Activated naive CD4-positive, alpha-beta T cell treated with anti-CD3 and anti-CD28 coated beads for 36 hours (primary cell): ENCODE data around the gene LAYN. TPM values are rescaled to one million over a fixed set of nuclear protein-coding genes. Genes with fewer than 3 reads are reported as not detected.

Experiments
- CTCF ChIA-PET: fragments of 350-600 bp; sonication (Branson Sonifier 250); formaldehyde crosslinking; loops from one replicate; lab custom pipeline; 2021; ENCODE audit warnings: antibody characterized with exemption; lab: Charles Lee
- DNase-seq: peaks from one replicate; pipeline ENCODE4 v3.0.0-alpha.2; 2020
- H3K27ac Mint-ChIP-seq: one replicate; pipeline ENCODE4 v1.8.0; 2021; ENCODE audit warnings: mild to moderate bottlenecking, mixed read lengths
- H3K27me3 Mint-ChIP-seq: one replicate; pipeline ENCODE4 v1.8.0; 2021; ENCODE audit warnings: low read depth, mixed read lengths
- H3K36me3 Mint-ChIP-seq: one replicate; pipeline ENCODE4 v1.8.0; 2021; ENCODE audit warnings: low read depth, mixed read lengths
- H3K4me1 Mint-ChIP-seq: one replicate; pipeline ENCODE4 v1.8.0; 2021; ENCODE audit warnings: low read depth, mixed read lengths
- H3K4me3 Mint-ChIP-seq: one replicate; pipeline ENCODE4 v1.8.0; 2021; ENCODE audit warnings: mild to moderate bottlenecking, moderate library complexity, mixed read lengths
- H3K9me3 Mint-ChIP-seq: one replicate; pipeline ENCODE4 v1.8.0; 2021; ENCODE audit warnings: mixed read lengths
- intact Hi-C: fragments of 100-400 bp; cut with micrococcal nuclease; formaldehyde crosslinking; loops from one replicate; pipeline ENCODE4 v1.15.1; 2023
- total RNA-seq, 2 experiments: library from RNA; stranded (reverse); gene quantifications; one replicate each; pipeline ENCODE4 v1.2.3, GENCODE V29; 2021

LAYN gene
- total RNA-seq, 2 experiments from 2014 or later: 3.5 to 4.1 TPM

DNA sequence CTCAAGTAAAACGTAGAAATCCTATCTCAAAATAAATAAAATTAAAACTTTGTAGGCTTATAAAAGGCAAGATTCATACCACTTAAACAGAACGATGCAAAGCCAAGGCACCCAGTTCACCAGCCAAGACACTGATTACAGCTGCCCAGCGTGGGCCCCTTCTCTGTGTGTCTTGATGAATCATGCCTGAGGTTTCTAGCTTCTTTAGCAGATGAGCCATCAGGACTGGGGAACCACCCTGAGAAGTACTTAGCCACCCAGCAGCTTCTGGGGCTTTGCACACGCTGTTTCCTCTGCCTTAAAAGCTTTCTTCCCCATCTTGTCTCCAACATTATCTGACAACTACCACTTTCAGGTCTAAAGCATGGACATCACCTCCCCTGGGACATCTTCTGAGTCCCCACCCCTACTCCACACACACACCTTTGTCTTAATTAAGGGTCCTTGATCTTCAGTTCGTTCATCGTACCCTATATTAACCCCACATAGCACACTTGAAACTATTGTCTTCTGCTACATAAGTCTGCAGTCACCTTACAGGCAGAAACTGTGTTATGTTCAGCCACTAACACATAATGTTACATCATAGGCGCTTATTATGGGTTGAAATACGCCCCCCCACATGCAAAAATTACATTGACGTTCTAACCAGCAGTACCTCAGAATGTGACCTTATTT is 8.7 kb upstream of the LAYN start:
- Mint-ChIP-seq H3K27ac (peak overlapping the region; percentile 82), H3K4me3 (no peak overlapping the region), H3K4me1 (peaks cover 47% of the 10 kb centered on the region), H3K9me3 (no peaks in the 10 kb centered on the region), H3K27me3 (peaks cover 16% of the 10 kb centered on the region), H3K36me3 (no peaks in the 10 kb centered on the region)
- intact Hi-C loops: loop anchor here (1.0 to 5.0 kb wide), 6 partner anchors 7 to 1183 kb away; partner anchors contain the start of gene PPP2R1B
- peak; percentile 88 for DNase-seq
- CTCF ChIA-PET: interaction anchor here (1.8 kb wide), 1 partner anchor 19 kb away, joined by 7 read pairs; the partner anchor contains the start of gene BTG4

DNA sequence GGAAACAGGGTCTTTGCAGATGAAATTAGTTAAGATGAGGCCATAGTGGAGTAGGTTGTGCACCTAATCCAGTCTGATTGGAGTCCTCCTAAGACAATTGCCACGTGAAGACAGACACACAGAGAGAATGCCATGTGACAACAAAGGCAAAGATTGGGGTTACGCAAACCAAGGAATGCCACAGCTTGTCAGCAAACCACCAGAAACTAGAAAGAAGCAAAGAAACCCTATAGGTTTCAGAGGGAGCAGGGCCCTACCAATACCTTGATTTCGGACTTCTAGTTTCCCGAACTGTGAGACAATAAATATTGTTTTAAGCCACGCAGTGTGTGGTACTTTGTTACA is 8.2 kb upstream of the LAYN start:
- intact Hi-C loops: loop anchor here (5.0 kb wide), 1 partner anchor 700 kb away; no protein-coding TSS in a partner anchor
- no peaks in the 10 kb centered on the region for H3K9me3 Mint-ChIP-seq
- CTCF ChIA-PET: interaction anchor here (1.8 kb wide), 1 partner anchor 20 kb away, joined by 7 read pairs; the partner anchor contains the start of gene BTG4
- no peak for DNase-seq
- peaks cover 43% of the 10 kb centered on the region for H3K4me1 Mint-ChIP-seq
- no peaks in the 10 kb centered on the region for H3K36me3 Mint-ChIP-seq
- no peak overlapping the region for H3K4me3 Mint-ChIP-seq
- peak overlapping the region; percentile 82 for H3K27ac Mint-ChIP-seq
- H3K27me3 Mint-ChIP-seq: peaks cover 16% of the 10 kb centered on the region

DNA sequence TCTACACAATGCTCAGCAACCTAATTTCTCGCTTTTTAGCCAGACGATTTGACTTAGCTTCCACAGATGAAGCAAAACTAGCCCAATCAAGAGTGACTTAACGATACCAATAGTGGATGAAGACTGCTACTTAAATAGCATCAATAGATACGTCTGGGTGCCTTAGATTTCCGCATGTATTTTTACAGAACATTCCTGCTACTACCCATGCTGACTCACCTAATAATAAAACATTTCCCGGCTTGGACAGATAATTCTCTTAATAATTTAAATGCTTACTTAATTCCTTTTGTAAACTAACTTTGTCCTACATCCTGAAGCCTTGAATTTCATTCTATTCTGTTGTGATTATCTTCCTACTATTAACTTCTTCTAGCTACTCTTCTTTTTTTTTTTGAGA is 5.2 kb upstream of the LAYN start:
- H3K27me3 Mint-ChIP-seq: peaks cover 27% of the 10 kb centered on the region

DNA sequence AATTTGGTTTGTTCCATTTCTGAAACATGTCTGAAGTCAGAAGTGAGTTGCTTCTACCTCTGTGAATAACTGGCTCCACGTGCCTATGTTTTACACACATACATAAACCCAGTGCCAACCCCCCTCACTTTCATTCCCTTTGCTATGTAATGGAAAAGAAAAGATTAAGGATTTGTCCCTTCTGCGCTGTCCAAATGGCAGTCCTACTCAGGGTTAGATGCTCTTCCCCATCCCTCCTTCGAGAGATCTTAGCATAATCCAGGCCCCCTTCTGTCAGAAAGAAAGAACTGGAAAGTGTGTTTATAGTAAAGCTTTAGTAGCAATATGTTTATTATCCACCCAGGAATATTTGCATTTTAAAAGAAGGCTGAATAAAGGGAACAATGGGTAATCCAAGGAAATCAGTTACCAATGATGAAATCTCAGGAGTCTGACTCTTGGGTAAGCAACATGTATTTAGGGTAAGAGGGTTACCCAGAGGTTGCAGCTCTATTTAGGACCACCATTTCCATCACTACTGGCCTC is 3.1 kb upstream of the LAYN start:
- H3K9me3 Mint-ChIP-seq: no peaks in the 10 kb centered on the region
- intact Hi-C loops: no loop called here
- H3K27me3 Mint-ChIP-seq: peaks cover 39% of the 10 kb centered on the region
- H3K4me1 Mint-ChIP-seq: peaks cover 22% of the 10 kb centered on the region
- no peaks in the 10 kb centered on the region for H3K36me3 Mint-ChIP-seq
- no peak overlapping the region for H3K27ac Mint-ChIP-seq
- DNase-seq: no peak
- CTCF ChIA-PET: no interaction called here
- no peak overlapping the region for H3K4me3 Mint-ChIP-seq

More for the DNA sequence above, 5.2 kb upstream of the LAYN start:
- Mint-ChIP-seq H3K4me3 (no peak overlapping the region), H3K27ac (no peak overlapping the region), H3K4me1 (peaks cover 26% of the 10 kb centered on the region), H3K9me3 (no peaks in the 10 kb centered on the region), H3K36me3 (no peaks in the 10 kb centered on the region)
- DNase-seq: no peak
- CTCF ChIA-PET: interaction anchor here (0.6 to 1.2 kb wide), 5 partner anchors 11 to 232 kb away, joined by 3 to 4 read pairs (median 3); no protein-coding TSS in a partner anchor
- intact Hi-C loops: no loop called here

DNA sequence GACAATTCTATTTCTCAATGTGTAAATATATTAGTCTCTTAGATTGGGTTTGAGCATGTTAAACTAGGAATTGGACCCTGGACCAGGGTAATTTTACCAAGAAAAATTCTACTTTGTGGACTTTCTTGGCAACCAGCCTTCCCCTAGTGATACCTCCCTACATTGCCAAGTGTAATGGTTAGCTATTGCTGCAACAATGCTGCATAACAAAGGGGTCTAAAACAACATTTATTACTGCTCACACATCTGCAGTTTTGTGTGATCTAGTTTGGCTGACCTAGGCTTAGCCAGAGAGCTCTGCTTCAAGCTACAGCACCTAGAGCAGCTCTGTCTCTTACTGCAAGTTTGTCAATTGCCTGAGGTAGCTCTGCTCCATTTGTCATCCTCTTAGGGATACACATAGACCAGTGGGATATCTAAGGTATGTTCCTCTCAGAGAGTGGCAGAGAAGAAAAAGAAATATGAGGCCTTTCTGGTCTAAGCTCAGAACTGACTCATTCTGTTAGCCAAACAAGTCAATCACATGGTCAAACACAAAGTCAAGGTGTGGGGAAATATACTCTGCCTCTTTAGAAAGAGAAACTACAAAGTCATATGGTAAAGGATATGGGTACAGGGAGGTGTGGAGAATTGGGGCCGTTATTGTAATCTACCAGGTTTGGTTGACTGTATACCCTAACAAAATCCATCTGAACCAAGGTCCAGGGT is 2.0 kb upstream of the LAYN start:
- CTCF ChIA-PET: interaction anchor here (1.3 kb wide), 1 partner anchor 8 kb away, joined by 4 read pairs; no protein-coding TSS in a partner anchor
- Mint-ChIP-seq H3K4me1 (peaks cover 22% of the 10 kb centered on the region), H3K27me3 (peaks cover 46% of the 10 kb centered on the region), H3K36me3 (no peaks in the 10 kb centered on the region), H3K9me3 (no peaks in the 10 kb centered on the region), H3K4me3 (no peak overlapping the region), H3K27ac (peak overlapping the region; percentile 25)
- intact Hi-C loops: loop anchor here (1.0 kb wide), 1 partner anchor 7 kb away; no protein-coding TSS in a partner anchor
- no peak for DNase-seq

DNA sequence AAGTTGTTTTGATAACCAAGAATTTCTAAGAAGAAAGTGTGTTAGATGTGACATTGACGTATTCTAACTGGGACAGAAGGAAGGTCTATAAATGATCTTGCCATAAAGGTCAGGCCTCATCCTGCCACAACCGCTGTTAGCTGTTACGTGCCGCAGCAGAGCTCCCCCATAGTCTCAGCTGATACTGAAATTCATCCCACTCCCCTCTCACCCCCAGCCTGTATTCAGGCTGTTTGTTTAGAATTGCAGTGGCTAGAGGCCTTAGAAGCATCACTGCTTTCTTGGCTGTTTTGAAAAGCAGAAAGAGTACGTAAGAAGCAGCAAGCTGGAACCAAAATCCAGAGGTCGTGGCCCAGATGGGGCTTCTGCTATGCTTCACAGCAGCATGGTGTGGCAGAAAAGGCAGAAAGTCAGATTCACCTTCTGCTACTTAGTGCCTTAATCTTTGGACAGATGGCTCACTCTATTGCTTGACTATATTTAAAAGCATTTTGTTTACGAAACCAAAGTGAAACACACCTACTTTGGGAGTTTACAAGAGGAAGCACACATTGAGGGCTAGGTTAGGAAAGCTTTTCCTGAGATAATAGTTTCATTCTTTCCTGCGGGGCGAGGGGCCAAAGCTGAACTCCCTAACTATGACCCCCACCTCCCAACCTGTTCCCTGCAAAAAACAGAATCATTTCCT is 950 bp upstream of the LAYN start:
- Mint-ChIP-seq H3K4me1 (peaks cover 22% of the 10 kb centered on the region), H3K27me3 (peaks cover 50% of the 10 kb centered on the region), H3K9me3 (no peaks in the 10 kb centered on the region), H3K4me3 (peak overlapping the region; percentile 49), H3K36me3 (no peaks in the 10 kb centered on the region), H3K27ac (peak overlapping the region; percentile 61)
- CTCF ChIA-PET: interaction anchor here (1.2 to 1.3 kb wide), 2 partner anchors 9 to 85 kb away, joined by 3 to 4 read pairs; no protein-coding TSS in a partner anchor
- intact Hi-C loops: loop anchor here (1.0 to 2.0 kb wide), 3 partner anchors 8 to 25 kb away; partner anchors contain the start of gene HOATZ
- peak; percentile 36 for DNase-seq

DNA sequence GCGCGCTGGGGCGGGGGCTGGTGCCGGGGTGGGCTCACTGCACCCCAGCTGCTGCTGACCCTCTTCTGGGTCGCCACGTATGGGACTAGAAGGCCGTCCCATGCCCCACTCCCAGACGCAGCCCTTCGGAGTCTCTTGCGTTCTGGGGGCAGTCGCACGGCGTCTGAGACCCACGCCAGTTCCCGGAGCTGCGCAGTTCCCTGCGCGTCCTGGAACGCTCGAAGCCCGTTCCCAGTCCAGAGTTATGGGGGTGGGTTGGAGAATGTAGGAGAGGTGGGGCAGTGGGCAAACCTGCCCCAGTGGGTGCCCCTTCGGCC is 375 bp downstream of the LAYN start:
- H3K27me3 Mint-ChIP-seq: peaks cover 43% of the 10 kb centered on the region
- DNase-seq: no peak

DNA sequence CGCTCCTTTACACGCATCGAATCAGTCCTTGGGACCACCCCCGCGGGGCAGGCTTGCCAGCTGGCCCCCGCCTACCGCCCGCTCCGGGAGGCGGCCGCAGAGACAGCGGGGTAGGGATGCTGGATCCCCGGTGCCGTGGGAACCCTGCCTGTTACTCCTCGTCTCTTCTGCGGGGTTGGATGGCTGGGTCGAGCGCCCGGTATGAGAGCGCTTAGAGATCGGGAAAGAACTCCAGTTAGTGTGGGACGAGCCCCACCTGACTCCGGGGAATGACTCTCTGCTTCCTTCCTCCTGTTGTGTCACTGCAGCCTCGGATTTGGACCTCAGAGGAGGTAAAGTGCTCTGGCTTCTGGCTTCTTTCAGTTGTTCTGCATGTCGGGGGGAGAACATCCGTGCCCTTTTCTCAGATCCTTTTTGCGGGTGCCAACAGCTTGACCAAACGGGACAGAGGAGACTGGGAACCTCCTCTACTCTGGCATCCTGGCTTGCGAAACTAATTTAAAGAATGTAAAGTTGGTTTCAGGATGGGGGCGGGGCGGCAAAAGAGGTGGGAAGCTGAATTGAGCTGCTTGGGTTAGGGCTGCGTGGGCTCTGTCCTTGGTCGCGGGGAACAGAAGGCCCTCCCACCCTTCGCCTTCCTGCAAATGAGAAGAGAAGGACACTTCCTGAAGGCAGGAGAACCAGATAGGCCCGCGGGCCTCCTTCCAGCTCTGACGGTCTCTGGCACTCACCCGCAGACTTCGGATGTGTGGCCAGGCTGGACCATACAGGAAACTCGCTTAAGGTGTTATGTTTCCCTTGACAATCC is 938 bp downstream of the LAYN start:
- H3K27me3 Mint-ChIP-seq: peaks cover 42% of the 10 kb centered on the region
- intact Hi-C loops: loop anchor here (2.0 kb wide), 2 partner anchors 15 to 27 kb away; partner anchors contain the start of gene HOATZ
- H3K4me1 Mint-ChIP-seq: peaks cover 22% of the 10 kb centered on the region
- no peak for DNase-seq
- no peaks in the 10 kb centered on the region for H3K36me3 Mint-ChIP-seq
- no peak overlapping the region for H3K27ac Mint-ChIP-seq
- H3K4me3 Mint-ChIP-seq: peak overlapping the region; percentile 67
- no peaks in the 10 kb centered on the region for H3K9me3 Mint-ChIP-seq
- CTCF ChIA-PET: interaction anchor here (1.4 kb wide), 1 partner anchor 9 kb away, joined by 5 read pairs; no protein-coding TSS in a partner anchor

More for the DNA sequence above, 375 bp downstream of the LAYN start:
- CTCF ChIA-PET: interaction anchor here (1.2 kb wide), 1 partner anchor 86 kb away, joined by 3 read pairs; no protein-coding TSS in a partner anchor
- Mint-ChIP-seq H3K27ac (no peak overlapping the region), H3K4me3 (peak overlapping the region; percentile 67), H3K36me3 (no peaks in the 10 kb centered on the region), H3K9me3 (no peaks in the 10 kb centered on the region), H3K4me1 (peaks cover 22% of the 10 kb centered on the region)
- intact Hi-C loops: loop anchor here (2.0 kb wide), 2 partner anchors 14 to 26 kb away; partner anchors contain the start of gene HOATZ

DNA sequence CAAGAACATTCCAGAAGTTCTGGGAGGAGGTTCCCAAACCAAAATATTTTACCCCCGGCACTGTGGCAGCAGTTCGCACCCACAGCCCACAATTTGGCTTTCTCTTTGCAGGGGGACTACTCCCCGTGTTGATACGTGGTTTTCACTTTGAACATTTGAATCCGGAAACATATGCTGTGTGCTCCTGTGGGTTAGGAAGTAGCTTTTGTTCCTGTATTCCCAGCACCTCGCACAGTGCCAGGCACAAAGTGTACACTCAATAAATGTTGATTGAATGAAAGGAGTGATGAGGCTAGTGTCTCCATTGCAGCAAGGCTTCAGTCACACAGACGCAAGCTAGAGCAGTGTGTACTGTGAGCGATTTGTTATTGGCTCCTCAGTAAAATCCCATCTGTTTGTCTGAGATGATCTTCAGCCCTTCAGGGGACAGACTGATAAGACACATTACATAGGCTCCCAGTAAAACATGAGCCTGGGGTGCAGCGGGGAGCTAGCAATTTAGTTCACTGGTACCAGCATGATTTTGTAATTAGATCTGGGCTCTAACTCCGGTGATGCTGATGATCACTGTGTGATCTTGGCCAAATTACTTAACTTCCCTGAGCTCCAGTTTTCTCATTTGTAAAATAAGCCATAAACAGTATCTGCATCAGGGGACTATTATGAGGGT is 2.2 kb downstream of the LAYN start:
- no peak overlapping the region for H3K4me3 Mint-ChIP-seq
- intact Hi-C loops: no loop called here

DNA sequence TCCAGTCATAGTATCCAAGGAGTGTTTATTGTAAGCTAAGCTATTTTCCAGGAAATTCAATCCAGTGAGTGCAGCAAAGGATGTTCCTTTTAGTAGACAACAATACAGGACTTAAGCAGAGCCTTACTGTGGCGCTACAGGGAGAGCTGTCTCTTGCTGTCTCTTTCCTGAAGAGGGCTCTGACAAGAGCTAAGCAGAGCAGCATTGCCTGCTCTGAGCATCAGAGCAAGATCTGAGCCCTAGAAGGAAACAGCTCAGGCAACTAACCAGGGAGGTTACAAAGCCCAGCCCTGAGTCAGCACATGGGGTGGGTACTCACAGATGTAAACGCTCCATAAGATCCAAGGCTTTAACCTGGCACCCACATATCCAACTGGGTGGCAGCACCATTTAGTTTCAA is 8.0 kb downstream of the LAYN start:
- no peaks in the 10 kb centered on the region for H3K36me3 Mint-ChIP-seq
- no peaks in the 10 kb centered on the region for H3K4me1 Mint-ChIP-seq
- no peak overlapping the region for H3K27ac Mint-ChIP-seq
- CTCF ChIA-PET: no interaction called here
- H3K27me3 Mint-ChIP-seq: peaks cover 24% of the 10 kb centered on the region
- intact Hi-C loops: no loop called here
- no peaks in the 10 kb centered on the region for H3K9me3 Mint-ChIP-seq
- no peak overlapping the region for H3K4me3 Mint-ChIP-seq
- DNase-seq: no peak

More for the DNA sequence above, 2.2 kb downstream of the LAYN start:
- CTCF ChIA-PET: interaction anchor here (1.4 kb wide), 1 partner anchor 8 kb away, joined by 5 read pairs; no protein-coding TSS in a partner anchor
- H3K27ac Mint-ChIP-seq: no peak overlapping the region
- peaks cover 40% of the 10 kb centered on the region for H3K27me3 Mint-ChIP-seq
- H3K9me3 Mint-ChIP-seq: no peaks in the 10 kb centered on the region
- no peaks in the 10 kb centered on the region for H3K36me3 Mint-ChIP-seq
- DNase-seq: no peak
- H3K4me1 Mint-ChIP-seq: peaks cover 22% of the 10 kb centered on the region
